ENCODE data around the gene ZBTB8A. TPM values are rescaled to one million over a fixed set of nuclear protein-coding genes. Genes with fewer than 3 reads are reported as not detected.
"Not testable (repeated sequence)": the region's sequence is repeated elsewhere in the genome, so short reads cannot be mapped to it uniquely, and the experiment has no call there.

The ZBTB8A gene
- total RNA-seq, 4 donors from 2014 or later = 0.99 to 5.8 (median 2.8) TPM

DNA sequence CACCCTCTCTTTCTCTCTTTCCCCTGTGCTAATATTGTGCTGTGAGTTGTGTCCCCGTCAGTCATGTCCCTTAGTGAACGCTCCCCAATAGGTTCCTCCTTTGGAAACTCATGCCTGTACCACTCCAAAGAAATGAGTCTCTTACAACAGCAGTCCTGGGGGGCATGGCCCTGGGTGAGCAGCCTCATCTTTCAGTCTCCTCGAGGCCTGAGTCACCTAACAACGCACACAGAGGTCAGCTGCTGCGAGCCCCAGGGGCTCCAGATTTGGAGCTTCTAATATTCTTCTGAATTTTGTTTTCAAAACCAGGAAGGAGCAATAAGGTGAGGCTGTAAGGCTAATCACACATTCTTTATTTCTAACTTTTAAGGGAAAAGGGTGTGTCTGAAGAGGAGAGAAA lies 30.5 kb upstream of the ZBTB8A start:
- H3K4me3 ChIP-seq (ENCODE audit: low read depth, poor library complexity, severe bottlenecking) = no peak overlapping the region
- no peak for TF ChIP-seq POLR2A (IDR thresholded peaks at IDR 0.05)
- TF ChIP-seq CTCF (IDR thresholded peaks at IDR 0.05) = no peak
- intact Hi-C loops (cut with DNase I; ENCODE audit: low total_unique reads) = no loop called here
- 75 to 79% methylated on average over 5 of the region's 5 CpGs for WGBS, 2 donors
- DNase-seq (ENCODE audit: low spot score in 2 of 2) = no peak

DNA sequence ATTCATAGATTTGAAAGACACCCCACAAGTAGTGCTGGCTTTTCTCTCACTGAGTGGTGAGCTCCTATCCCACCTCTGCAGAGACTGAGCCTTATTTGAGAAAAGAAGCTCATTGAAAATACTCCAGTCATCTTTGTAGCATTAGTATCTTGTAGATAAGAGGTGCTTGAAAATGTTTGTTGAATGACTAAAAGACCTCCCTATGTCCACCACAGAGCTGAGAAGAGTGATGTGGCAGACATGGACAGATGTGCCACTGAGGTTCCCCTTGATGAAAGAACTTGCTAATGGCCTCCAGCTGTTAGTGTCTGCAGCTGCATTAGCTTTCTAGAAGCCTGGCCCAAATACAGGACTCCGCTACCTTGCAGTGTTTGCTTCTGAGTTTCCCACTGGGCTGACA lies 29.3 kb upstream of the ZBTB8A start:
- H3K4me3 ChIP-seq (ENCODE audit: low read depth, poor library complexity, severe bottlenecking) = no peak overlapping the region
- TF ChIP-seq POLR2A (IDR thresholded peaks at IDR 0.05) = no peak
- TF ChIP-seq CTCF (IDR thresholded peaks at IDR 0.05) = no peak
- WGBS, 2 donors = 89 to 91% methylated on average over 1 of the region's 1 CpG
- no peak for DNase-seq (ENCODE audit: low spot score in 2 of 2)
- intact Hi-C loops (cut with DNase I; ENCODE audit: low total_unique reads) = no loop called here

- no peak overlapping the region for H3K4me3 ChIP-seq (ENCODE audit: low read depth, poor library complexity, severe bottlenecking)
- no peak for DNase-seq (ENCODE audit: low spot score in 2 of 2)
- no peak for TF ChIP-seq POLR2A (IDR thresholded peaks at IDR 0.05)
- intact Hi-C loops (cut with DNase I; ENCODE audit: low total_unique reads) = no loop called here
- 84 to 94% methylated on average over 5 of the region's 5 CpGs for WGBS, 2 donors
Measured at GRCh38 chr1:32516402-32516801, 22.8 kb upstream of the ZBTB8A start.

GRCh38 chr1:32518976-32519375 lies 20.3 kb upstream of the ZBTB8A start:
- DNase-seq (ENCODE audit: low spot score in 2 of 2) = no peak
- 87 to 90% methylated on average over 4 of the region's 4 CpGs for WGBS, 2 donors
- intact Hi-C loops (cut with DNase I; ENCODE audit: low total_unique reads) = no loop called here
- no peak overlapping the region for H3K4me3 ChIP-seq (ENCODE audit: low read depth, poor library complexity, severe bottlenecking)
- TF ChIP-seq POLR2A (IDR thresholded peaks at IDR 0.05) (no peak), CTCF (IDR thresholded peaks at IDR 0.05) (no peak)

DNA sequence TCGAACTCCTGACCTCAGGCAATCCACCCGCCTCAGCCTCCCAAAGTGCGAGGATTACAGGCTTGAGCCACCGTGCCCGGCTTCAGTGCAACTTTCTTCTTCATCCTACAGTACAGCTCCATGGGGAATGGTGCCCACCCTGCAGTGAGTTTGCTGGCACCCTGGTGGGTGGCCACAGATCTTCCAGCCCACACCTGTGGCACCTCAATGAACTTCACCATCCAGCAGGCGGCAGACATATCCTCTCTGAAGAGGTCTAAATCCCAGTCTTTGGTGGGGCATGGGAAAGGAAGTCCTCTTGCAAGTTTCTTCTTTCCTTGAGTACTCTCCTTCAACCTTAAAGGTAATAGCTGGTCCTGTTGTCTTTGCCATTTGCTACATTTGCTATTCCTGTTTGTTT lies 18.1 kb upstream of the ZBTB8A start:
- H3K4me3 ChIP-seq (ENCODE audit: low read depth, poor library complexity, severe bottlenecking) = no peak overlapping the region
- 87 to 99% methylated on average over 6 of the region's 6 CpGs for WGBS, 2 donors
- DNase-seq (ENCODE audit: low spot score in 2 of 2) = no peak
- intact Hi-C loops (cut with DNase I; ENCODE audit: low total_unique reads) = no loop called here
- TF ChIP-seq POLR2A (IDR thresholded peaks at IDR 0.05) = no peak
- TF ChIP-seq CTCF (IDR thresholded peaks at IDR 0.05) = no peak

DNA sequence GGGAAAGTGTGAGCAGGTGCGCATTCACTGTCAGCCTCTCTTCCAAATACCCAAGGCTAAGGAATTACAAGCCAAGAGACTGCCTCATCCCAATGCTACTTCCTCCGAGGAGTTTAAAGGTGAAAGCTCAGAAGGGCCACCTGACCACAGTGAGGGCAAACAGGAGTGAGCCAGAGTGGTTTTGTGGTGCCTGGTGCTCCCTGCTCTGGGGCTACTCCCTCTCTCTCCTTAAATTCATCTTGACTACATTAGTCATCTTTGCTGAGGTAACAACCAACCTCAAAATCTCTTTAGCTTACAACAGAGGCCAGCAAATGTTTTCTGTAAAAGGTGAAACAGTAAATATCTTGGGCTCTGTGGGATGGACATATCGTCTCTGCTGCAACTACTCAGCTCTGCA lies 14.2 kb upstream of the ZBTB8A start:
- intact Hi-C loops (cut with DNase I; ENCODE audit: low total_unique reads) = no loop called here
- 83 to 85% methylated on average over 3 of the region's 3 CpGs for WGBS, 2 donors
- TF ChIP-seq POLR2A (IDR thresholded peaks at IDR 0.05) = no peak
- DNase-seq (ENCODE audit: low spot score in 2 of 2) = no peak
- H3K4me3 ChIP-seq (ENCODE audit: low read depth, poor library complexity, severe bottlenecking) = no peak overlapping the region

- TF ChIP-seq POLR2A (IDR thresholded peaks at IDR 0.05) (no peak), CTCF (IDR thresholded peaks at IDR 0.05) (no peak)
- no peak for DNase-seq (ENCODE audit: low spot score in 2 of 2)
- WGBS, 2 donors = 88 to 95% methylated on average over 9 of the region's 9 CpGs
- intact Hi-C loops (cut with DNase I; ENCODE audit: low total_unique reads) = no loop called here
- H3K4me3 ChIP-seq (ENCODE audit: low read depth, poor library complexity, severe bottlenecking) = no peak overlapping the region
Measured at GRCh38 chr1:32525661-32526444, 13.4 kb upstream of the ZBTB8A start.

DNA sequence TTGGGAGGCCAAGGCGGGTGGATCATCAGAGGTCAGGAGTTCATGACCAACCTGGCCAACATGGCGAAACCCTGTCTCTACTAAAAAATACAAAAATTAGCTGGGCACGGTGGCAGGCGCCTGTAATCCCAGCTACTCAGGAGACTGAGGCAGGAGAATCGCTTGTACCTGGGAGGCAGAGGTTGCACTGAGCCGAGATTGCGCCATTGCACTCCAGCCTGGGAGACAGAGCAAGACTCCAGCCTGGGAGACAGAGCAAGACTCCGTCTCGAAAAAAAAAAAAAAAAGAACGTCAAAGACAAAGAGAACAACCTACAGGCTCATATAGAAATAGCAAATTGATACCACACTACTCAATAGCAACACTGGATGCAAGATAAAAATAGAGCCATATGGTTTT lies 10.7 kb upstream of the ZBTB8A start:
- H3K4me3 ChIP-seq (ENCODE audit: low read depth, poor library complexity, severe bottlenecking); DNase-seq (ENCODE audit: low spot score in 2 of 2); intact Hi-C loops (cut with DNase I; ENCODE audit: low total_unique reads): not testable (repeated sequence)
- 72 to 73% methylated on average over 10 of the region's 10 CpGs for WGBS, 2 donors

All from lower leg skin (tissue), 4 donors.